Fibroblast of villous mesenchyme (primary cell): Measurements from ENCODE around the gene CHPF. TPM values are rescaled to one million over a fixed set of nuclear protein-coding genes. Genes with fewer than 3 reads are reported as not detected.

Source experiments
- DNase-seq: peaks from one replicate; pipeline ENCODE4 v3.0.0-alpha.2; 2010; ENCODE audit warnings: low read depth
- H3K4me3 ChIP-seq: 2 replicates; pipeline ENCODE4 v1.5.1; 2011; ENCODE audit warnings: low read depth, mild to moderate bottlenecking, low read length
- total RNA-seq: library from RNA; depleted of rRNA; stranded (reverse); fragments of >200 nt; gene quantifications from 2 replicates; pipeline ENCODE4 v1.2.3, GENCODE V29; 2012
- TF ChIP-seq, protein P1 (sequence below): IDR thresholded peaks from 2 replicates; pipeline ENCODE4 v1.5.1; 2012; ENCODE audit warnings: low read depth, mild to moderate bottlenecking, low read length; ENCODE audit not compliant: insufficient read depth

CHPF gene
- total RNA-seq, 1 donor, result 201 TPM

DNA sequence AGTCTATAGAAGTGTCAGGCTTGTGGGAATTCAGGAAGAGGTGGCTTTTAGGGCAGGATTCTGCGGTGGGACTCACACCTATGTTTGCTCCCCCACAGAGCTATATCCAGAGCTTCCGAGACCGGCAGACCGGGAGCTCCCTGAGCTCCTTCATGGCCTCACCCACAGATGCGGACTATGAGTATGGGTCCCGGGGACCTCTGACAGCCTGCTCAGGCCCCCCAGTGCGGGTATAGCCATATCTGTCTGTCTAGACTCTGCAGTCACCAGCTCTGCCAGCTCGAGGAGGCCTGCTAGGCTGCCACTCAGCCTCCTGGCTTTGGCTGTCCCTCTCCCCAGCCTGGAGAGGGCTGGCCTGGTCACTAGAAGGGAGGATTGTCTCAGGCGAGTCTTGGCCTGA lies 6.0 kb upstream of the CHPF start:
- TF ChIP-seq, protein P1, sequence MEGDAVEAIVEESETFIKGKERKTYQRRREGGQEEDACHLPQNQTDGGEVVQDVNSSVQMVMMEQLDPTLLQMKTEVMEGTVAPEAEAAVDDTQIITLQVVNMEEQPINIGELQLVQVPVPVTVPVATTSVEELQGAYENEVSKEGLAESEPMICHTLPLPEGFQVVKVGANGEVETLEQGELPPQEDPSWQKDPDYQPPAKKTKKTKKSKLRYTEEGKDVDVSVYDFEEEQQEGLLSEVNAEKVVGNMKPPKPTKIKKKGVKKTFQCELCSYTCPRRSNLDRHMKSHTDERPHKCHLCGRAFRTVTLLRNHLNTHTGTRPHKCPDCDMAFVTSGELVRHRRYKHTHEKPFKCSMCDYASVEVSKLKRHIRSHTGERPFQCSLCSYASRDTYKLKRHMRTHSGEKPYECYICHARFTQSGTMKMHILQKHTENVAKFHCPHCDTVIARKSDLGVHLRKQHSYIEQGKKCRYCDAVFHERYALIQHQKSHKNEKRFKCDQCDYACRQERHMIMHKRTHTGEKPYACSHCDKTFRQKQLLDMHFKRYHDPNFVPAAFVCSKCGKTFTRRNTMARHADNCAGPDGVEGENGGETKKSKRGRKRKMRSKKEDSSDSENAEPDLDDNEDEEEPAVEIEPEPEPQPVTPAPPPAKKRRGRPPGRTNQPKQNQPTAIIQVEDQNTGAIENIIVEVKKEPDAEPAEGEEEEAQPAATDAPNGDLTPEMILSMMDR, result no peak
- no peak overlapping the region for H3K4me3 ChIP-seq
- DNase-seq, result no peak

DNA sequence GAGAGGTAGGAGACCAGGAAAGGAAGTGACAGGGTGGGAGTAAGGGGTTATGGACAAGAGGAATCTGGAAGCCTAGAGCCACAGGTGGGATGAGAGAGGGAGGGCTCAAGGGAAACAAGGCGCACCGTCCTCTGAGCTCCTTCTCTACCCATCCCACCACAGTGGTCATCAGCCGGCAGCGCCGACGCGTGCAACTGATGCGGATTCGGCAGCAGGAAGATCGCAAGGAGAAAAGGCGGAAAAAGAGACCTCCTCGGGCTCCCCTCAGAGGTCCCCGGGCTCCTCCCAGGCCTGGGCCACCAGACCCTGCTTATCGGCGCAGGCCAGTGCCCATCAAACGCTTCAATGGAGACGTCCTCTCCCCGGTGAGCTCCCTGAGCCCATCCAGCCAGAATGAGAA lies 5.4 kb upstream of the CHPF start:
- H3K4me3 ChIP-seq, result no peak overlapping the region
- TF ChIP-seq, protein P1, result no peak
- DNase-seq, result no peak

DNA sequence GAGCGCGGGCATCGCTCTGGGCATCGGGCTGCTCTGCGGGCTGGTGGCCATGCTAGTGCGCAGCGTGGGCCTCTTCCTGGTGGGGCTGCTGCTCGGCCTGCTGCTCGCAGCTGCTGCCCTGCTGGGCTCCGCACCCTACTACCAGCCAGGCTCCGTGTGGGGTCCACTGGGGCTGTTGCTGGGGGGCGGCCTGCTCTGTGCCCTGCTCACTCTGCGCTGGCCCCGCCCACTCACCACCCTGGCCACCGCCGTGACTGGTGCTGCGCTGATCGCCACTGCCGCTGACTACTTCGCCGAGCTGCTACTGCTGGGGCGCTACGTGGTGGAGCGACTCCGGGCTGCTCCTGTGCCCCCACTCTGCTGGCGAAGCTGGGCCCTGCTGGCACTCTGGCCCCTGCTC lies 4.0 kb upstream of the CHPF start:
- DNase-seq, result no peak
- H3K4me3 ChIP-seq, result no peak overlapping the region
- TF ChIP-seq, protein P1, result no peak

DNA sequence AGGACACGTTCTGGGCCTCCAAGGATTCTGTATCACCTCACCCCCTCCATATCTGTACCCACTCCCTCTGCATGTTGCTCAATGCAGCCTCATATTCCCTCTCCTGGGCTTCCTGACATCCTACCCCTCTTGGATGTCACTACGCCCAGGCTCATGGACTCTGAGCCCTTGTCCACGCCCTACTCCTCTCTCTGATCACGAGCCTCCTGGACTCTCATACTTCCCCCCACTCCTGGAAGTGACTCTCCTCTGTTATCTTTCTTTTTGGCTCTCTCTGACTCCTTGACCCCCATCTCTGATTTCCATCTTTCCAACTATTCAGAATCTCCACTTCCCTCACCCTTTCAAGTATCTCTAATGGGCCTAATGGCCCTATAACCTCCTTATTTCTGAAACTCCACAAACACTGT lies 2.3 kb upstream of the CHPF start:
- TF ChIP-seq, protein P1, result no peak
- H3K4me3 ChIP-seq, result no peak overlapping the region
- no peak for DNase-seq

DNA sequence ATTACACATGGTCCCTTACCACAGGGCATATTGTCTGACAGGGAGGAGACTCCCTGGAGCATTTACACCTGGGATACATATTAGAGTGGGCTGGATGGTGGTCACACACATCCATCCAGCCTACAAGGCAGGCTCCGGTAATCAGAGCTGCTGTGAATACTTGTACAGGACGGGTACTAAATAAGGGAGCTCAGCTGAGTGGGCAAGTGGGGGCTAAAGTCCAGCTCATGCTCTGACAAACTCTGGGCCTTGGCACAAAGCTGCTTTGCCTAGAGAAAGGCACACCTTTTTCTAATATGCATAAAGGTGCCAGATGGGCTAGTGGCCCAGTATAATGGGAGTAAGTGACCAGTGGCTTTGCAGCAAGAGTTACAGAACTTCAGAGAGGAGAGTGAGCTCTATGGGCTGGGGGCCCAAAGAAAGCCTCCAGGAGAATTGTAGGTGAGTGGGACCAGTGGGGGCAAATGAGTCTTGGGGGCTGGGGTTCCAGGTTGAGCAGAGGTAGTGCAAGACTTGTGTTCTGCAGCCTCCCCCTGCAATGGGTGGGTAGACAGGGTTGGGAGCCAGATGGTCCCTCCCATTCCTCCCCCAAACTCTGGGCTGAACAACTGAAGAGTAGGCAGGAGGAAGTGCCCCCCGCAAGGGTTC lies 1.8 kb upstream of the CHPF start:
- TF ChIP-seq, protein P1, result no peak
- no peak for DNase-seq
- no peak overlapping the region for H3K4me3 ChIP-seq

DNA sequence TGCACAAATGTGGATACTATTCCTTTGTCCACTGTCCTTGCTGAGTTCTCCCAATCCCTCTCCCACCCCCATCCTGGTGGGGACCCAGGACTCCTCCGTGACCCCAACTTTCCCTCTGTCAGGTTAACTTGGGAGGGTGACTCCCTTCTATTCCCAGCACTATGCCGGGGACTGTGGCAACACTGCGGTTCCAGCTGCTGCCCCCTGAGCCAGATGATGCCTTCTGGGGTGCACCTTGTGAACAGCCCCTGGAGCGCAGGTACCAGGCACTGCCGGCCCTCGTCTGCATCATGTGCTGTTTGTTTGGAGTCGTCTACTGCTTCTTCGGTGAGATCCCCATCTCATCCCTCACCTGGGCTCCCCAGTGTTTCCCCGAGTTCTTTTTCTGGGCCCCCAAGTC lies 958 bp upstream of the CHPF start:
- TF ChIP-seq, protein P1, result no peak
- peak overlapping the region; percentile 71 for H3K4me3 ChIP-seq
- no peak for DNase-seq
